Epithelial cell of esophagus (primary cell): ENCODE results near the gene FCHSD2.

Source experiments
- DNase-seq: peaks from one replicate; pipeline ENCODE4 v3.0.0; 2010; ENCODE audit warnings: low read depth
- H3K4me3 ChIP-seq: 2 replicates; pipeline ENCODE4 v1.5.1; 2011; ENCODE audit warnings: mild to moderate bottlenecking, low read length, control low read depth
- CTCF ChIP-seq: IDR thresholded peaks from 2 replicates; pipeline ENCODE4 v1.5.1; 2011; ENCODE audit warnings: low read depth, mild to moderate bottlenecking, low read length, control low read depth, inconsistent platforms; ENCODE audit not compliant: insufficient read depth; ENCODE audit errors: missing control alignments

Gene FCHSD2

DNA sequence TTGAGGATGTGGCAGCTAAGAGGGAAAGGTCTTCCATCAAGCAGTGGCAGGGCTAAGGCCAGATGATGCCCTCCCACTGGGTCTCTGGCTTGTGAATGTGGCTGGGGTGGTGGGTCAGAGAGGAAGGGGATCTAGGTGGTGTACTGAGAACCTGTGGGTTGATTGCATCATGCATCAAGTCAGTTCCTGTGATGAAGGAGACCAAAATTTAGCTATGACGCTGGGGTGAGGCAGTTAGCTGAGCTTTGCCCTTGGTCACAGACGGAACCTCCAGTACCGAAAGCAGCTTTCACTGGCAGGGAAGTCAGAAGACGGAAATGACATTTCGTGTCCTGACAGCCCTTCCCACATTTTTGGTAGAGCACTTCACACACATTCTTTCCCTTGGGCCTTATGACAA lies 307.2 kb downstream of the FCHSD2 start:
- no peak for DNase-seq
- no peak for TF ChIP-seq CTCF
- no peak overlapping the region for H3K4me3 ChIP-seq

DNA sequence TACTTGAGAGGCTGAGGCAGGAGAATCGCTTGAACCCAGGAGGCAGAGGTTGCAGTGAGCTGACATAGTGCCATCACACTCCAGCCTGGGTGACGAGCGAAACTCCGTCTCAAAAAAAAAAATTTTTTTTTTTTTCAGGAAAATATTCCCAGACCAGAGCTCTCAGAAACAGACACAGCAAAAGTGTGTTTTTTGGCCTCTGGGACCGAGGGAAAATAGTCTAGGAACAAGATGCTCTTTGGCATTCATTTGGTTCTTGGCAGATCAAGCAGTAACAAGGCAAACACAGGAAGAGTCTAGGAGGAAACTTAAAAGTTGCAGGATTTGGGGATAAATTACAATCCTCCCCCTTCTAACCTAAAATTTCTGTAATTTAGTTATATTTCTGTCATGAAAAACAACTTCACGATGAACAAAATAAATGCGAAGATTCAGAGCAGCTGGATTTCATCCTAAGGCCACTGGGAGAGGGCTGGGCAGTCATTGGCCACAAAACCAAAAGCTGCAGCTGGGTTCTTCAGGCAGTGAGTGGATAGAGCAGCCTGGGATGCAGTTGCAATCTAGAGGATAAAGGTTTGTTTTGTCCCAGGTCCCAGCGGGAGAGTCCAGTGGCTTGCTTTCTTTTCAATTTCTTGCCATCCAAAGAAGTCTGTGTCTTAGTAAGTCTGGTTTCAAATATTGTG lies 308.2 kb downstream of the FCHSD2 start:
- no peak overlapping the region for H3K4me3 ChIP-seq
- no peak for DNase-seq
- TF ChIP-seq CTCF = no peak

DNA sequence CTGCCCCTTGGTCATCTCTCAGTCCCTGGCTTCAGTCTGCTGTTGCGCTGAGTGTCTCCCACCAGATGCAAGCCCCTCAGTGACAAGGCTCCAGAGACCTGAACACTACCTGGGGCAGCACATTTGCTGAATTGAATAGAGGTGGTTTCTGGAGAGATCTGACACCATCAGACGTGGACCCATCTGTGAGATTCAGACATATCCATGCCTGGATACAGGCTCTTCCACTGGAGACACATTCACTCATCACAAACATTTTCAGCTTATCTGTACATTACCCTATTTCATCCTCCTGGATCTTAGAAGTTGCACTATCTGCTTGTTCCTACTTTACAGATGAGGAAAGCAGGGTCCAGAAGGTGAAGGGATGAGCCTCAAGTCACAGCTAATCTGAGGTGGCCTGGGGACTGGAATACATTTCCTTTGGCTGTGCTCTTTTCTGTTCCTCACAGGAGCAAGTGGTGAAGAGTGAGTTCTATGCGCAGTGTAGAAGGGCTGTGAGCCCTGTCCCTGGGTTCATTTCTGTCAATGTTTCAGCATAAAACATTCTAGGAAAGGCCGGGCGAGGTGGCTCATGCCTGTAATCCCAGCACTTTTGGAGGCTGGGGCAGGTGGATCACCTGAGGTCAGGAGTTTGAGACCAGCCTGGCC lies 308.9 kb downstream of the FCHSD2 start:
- TF ChIP-seq CTCF = no peak
- H3K4me3 ChIP-seq = no peak overlapping the region
- DNase-seq = no peak

DNA sequence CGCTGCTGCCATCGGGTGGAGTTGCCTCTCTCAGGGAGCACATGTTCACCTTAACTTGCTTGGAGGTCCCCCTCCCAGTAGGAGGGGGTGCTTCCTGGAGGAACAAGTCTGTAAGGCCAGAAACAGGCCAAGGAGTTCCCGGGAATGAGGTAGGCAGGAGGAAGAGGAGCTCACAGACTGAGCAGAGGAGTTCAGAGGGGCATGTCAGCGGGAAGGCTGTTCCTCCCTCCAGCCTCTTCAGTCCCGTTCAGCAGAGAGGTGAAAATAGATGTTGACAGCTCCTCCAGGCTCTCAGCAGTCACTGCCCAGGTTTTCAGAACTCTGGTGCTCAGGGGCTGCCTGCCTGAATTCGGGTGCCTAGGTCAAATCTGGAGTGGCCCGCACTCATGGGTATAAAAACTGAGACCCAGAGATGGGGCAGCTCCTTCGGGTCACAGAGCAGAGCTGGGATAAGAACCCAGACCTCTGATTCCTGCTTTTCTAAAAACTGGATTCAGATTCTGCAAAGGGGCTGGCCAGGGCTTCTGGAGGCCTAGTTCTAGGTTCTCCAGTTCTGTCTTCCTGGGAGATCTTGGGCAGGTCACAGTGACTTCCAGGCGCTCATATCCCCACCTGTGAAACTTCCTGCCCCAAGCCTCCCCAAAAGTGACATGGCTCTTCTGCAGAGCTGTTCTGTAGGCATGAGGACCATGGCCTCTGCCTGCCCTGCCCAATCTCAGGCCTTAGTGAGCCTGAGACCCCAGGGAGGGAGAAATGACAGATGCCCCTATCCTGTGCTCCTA lies 309.6 kb downstream of the FCHSD2 start:
- TF ChIP-seq CTCF = no peak
- no peak for DNase-seq
- H3K4me3 ChIP-seq = no peak overlapping the region

DNA sequence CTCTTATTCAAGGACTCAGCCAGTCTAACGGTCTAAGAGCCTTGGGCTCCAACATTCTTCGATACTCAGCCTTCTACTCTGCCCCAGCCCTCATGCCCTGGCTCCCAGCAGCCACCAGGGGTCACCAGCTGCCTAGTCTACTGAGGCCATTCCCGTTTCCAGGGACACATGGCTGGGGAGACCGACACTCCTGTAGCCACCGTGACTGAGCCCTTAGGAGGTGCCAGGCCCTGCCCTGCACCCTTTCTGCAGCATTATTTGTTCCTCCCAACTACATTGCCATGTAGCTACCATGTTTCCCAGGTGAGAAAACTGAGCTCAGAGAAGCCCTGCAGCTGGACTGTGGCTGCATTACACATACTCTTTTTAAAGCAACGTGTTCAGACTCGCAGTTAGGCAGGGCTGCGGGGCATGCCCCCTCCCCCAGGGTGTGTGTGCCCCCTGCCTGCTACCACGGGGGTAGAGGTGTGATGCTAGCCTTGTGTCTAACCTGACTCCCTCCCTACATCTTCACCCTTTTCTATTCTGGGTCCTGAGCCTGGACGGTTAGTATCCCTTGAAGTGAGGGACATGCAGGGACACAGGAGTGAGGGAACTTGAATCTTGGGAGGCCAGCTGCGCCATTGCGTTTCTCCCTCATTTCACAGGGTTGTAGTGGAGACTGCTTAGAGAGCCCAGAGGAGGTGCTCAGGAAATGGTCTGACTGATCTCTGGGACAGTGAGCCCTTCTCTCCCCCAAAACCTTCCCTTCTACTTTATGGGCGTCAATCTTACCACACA lies 310.4 kb downstream of the FCHSD2 start:
- peak; percentile 96 for TF ChIP-seq CTCF
- DNase-seq = peak; percentile 67
- H3K4me3 ChIP-seq = no peak overlapping the region

GRCh38 chr11:72829884-72830533 lies 312.1 kb downstream of the FCHSD2 start:
- no peak for TF ChIP-seq CTCF
- no peak overlapping the region for H3K4me3 ChIP-seq
- no peak for DNase-seq
